SK-N-SH (cell line): Measurements from ENCODE around the gene PPP2R3B. TPM values are rescaled to one million over a fixed set of nuclear protein-coding genes. Genes with fewer than 3 reads are reported as not detected.

Experiments used
- CTCF ChIA-PET: fragments of 300-600, 350-600 bp; formaldehyde crosslinking; extraction: SDS; loops from one replicate; lab custom pipeline; 2021; lab: Yijun Ruan, JAX
- POLR2A ChIA-PET: fragments of 350-600 bp; sonication (Branson Sonifier 250); formaldehyde crosslinking; extraction: SDS; loops from one replicate; lab custom pipeline; 2020; ENCODE audit warnings: antibody characterized with exemption, inconsistent platforms; lab: Yijun Ruan, JAX
- DNase-seq: peaks from one replicate; pipeline ENCODE4 v3.0.0; 2012
- H2AFZ ChIP-seq: fragments of 200-600 bp; sonication (generic); 2 replicates; pipeline ENCODE4 v1.8.1; 2016; ENCODE audit warnings: antibody characterized with exemption, mild to moderate bottlenecking, low read depth
- H3F3A ChIP-seq: fragments of 200-600 bp; sonication (generic); replicated peaks from 2 replicates; pipeline ENCODE3; 2016; ENCODE audit warnings: antibody characterized with exemption, mild to moderate bottlenecking; ENCODE audit not compliant: insufficient read depth
- H3K27ac ChIP-seq, 2 experiments: fragments of 200-500 bp in 1 of 2; fragments of 200-600 bp in 1 of 2; sonication (Bioruptor generic) in 1 of 2; sonication (generic), shearing (Covaris generic) in 1 of 2; 2 replicates each; pipeline versions ENCODE4 v1.5.1 to v1.6.1; 2014 to 2016; ENCODE audit warnings: low read depth in 2 of 2, inconsistent platforms in 1 of 2, low read length in 1 of 2, mild to moderate bottlenecking in 1 of 2, mixed read lengths in 1 of 2
- H3K27me3 ChIP-seq: fragments of 200-600 bp; sonication (generic), shearing (Covaris generic); 2 replicates; pipeline ENCODE4 v1.6.1; 2016; ENCODE audit warnings: mixed run types; ENCODE audit not compliant: insufficient read depth
- H3K36me3 ChIP-seq, 2 experiments: fragments of 200-500 bp in 1 of 2; fragments of 200-600 bp in 1 of 2; sonication (Bioruptor generic) in 1 of 2; sonication (generic) in 1 of 2; replicated peaks in 1 of 2; 2 replicates each; pipeline versions ENCODE3 to v1.5.1; 2014 to 2016; ENCODE audit warnings: low read length in 1 of 2, mild to moderate bottlenecking in 1 of 2; ENCODE audit not compliant: insufficient read depth in 2 of 2, control insufficient read depth in 1 of 2
- H3K4me1 ChIP-seq, 2 experiments: fragments of 200-500 bp in 1 of 2; fragments of 200-600 bp in 1 of 2; sonication (Bioruptor generic) in 1 of 2; sonication (generic), shearing (Covaris generic) in 1 of 2; 2 replicates each; pipeline versions ENCODE4 v1.5.1 to v1.6.1; 2014 to 2016; ENCODE audit warnings: low read depth in 1 of 2, low read length in 1 of 2, mixed run types in 1 of 2; ENCODE audit not compliant: insufficient read depth in 2 of 2, control insufficient read depth in 1 of 2
- H3K4me2 ChIP-seq: fragments of 200-600 bp; sonication (generic), shearing (Covaris generic); 2 replicates; pipeline ENCODE4 v1.6.1; 2017; ENCODE audit warnings: mixed run types
- H3K4me3 ChIP-seq, 2 experiments: fragments of 200-500 bp in 1 of 2; fragments of 200-600 bp in 1 of 2; sonication (Bioruptor generic) in 1 of 2; sonication (generic), shearing (Covaris generic) in 1 of 2; 2 replicates each; pipeline versions ENCODE4 v1.5.1 to v1.8.1; 2014 to 2016; ENCODE audit warnings: low read depth in 2 of 2, inconsistent platforms in 1 of 2, low read length in 1 of 2, mild to moderate bottlenecking in 1 of 2, mixed read lengths in 1 of 2, moderate library complexity in 1 of 2
- H3K79me2 ChIP-seq: fragments of 200-600 bp; sonication (generic); 2 replicates; pipeline ENCODE4 v1.8.1; 2017; ENCODE audit warnings: mild to moderate bottlenecking; ENCODE audit not compliant: insufficient read depth
- H3K9ac ChIP-seq: fragments of 200-600 bp; sonication (generic); 2 replicates; pipeline ENCODE4 v1.6.1; 2017; ENCODE audit warnings: mixed run types
- H3K9me2 ChIP-seq: fragments of 200-600 bp; sonication (generic); 2 replicates; pipeline ENCODE4 v1.6.1; 2017; ENCODE audit warnings: mixed run types
- H3K9me3 ChIP-seq: fragments of 200-600 bp; sonication (generic); 2 replicates; pipeline ENCODE4 v1.6.1; 2017; ENCODE audit warnings: mixed run types, mild to moderate bottlenecking, moderate library complexity
- H4K20me1 ChIP-seq: fragments of 200-600 bp; sonication (generic); 2 replicates; pipeline ENCODE4 v1.6.1; 2017; ENCODE audit warnings: mild to moderate bottlenecking, mixed run types; ENCODE audit not compliant: insufficient read depth
- ELF1 ChIP-seq: IDR thresholded peaks from 2 replicates; pipeline ENCODE4 v1.4.0; 2012
- EZH2phosphoT487 ChIP-seq: fragments of 200-600 bp; sonication (generic); IDR thresholded peaks from 2 replicates; pipeline ENCODE4 v1.6.1; 2017; ENCODE audit warnings: low read depth, mixed run types, mild to moderate bottlenecking, antibody characterized with exemption, moderate library complexity, borderline replicate concordance
- FOSL2 ChIP-seq: IDR thresholded peaks from 2 replicates; pipeline ENCODE4 v1.4.0; 2012; ENCODE audit warnings: low read depth, mild to moderate bottlenecking, moderate library complexity, borderline replicate concordance
- FOXM1 ChIP-seq: IDR thresholded peaks from 2 replicates; pipeline ENCODE4 v1.4.0; 2012; ENCODE audit warnings: low read depth, mild to moderate bottlenecking
- GABPA ChIP-seq: IDR thresholded peaks from 2 replicates; pipeline ENCODE4 v1.4.0; 2012; ENCODE audit warnings: low read depth, mild to moderate bottlenecking
- GATA2 ChIP-seq: sonication (generic); formaldehyde crosslinking; IDR thresholded peaks from 2 replicates; pipeline ENCODE4 v1.5.0; 2020; ENCODE audit warnings: mild to moderate bottlenecking, missing genetic modification reagents
- JUND ChIP-seq: IDR thresholded peaks from 2 replicates; pipeline ENCODE4 v1.4.0; 2012
- NFIC ChIP-seq: IDR thresholded peaks from 2 replicates; pipeline ENCODE4 v1.4.0; 2012; ENCODE audit warnings: borderline replicate concordance
- NRF1 ChIP-seq: IDR thresholded peaks from 2 replicates; pipeline ENCODE4 v1.6.1; 2012; ENCODE audit warnings: low read depth, mild to moderate bottlenecking, low read length
- POLR2AphosphoS5 ChIP-seq: IDR thresholded peaks from 2 replicates; pipeline ENCODE4 v1.6.1; 2012; ENCODE audit warnings: low read depth, low read length
- RAD21 ChIP-seq: IDR thresholded peaks from 2 replicates; pipeline ENCODE4 v1.6.1; 2012; ENCODE audit warnings: mild to moderate bottlenecking, low read length
- RCOR1 ChIP-seq: fragments of 150-350 bp; IDR thresholded peaks from 2 replicates; pipeline ENCODE4 v1.6.1; 2017; ENCODE audit warnings: antibody characterized with exemption, low read length
- RFX5 ChIP-seq: IDR thresholded peaks from 2 replicates; pipeline ENCODE4 v1.6.1; 2012; ENCODE audit warnings: mild to moderate bottlenecking, improper control_type of control experiment, low read length
- SIN3A ChIP-seq: IDR thresholded peaks from 2 replicates; pipeline ENCODE4 v1.6.1; 2012; ENCODE audit warnings: low read depth, mild to moderate bottlenecking, low read length, moderate library complexity, borderline replicate concordance
- TAF1 ChIP-seq: IDR thresholded peaks from 2 replicates; pipeline ENCODE4 v1.6.1; 2012; ENCODE audit warnings: low read depth, mild to moderate bottlenecking, low read length, moderate library complexity, borderline replicate concordance
- WGBS: methylation state at CpG from one replicate; pipeline ENCODE4 v1.1.6; 2017; ENCODE audit warnings: low lambda C conversion rate; 5-methylcytosine and 5-hydroxymethylcytosine counted together
- polyA plus RNA-seq, 3 experiments: library from polyadenylated mRNA; depleted of rRNA; stranded (reverse); fragments of >200 nt; gene quantifications; 2 replicates each; pipeline ENCODE4 v1.2.3, GENCODE V29; 2012
- TF ChIP-seq, protein P1 (sequence below): fragments of 150-350 bp; IDR thresholded peaks from 2 replicates; pipeline ENCODE4 v1.6.1; 2017; ENCODE audit warnings: antibody characterized with exemption, low read length, low read depth, borderline replicate concordance
- TF ChIP-seq, protein P2 (sequence below): IDR thresholded peaks from 2 replicates; pipeline ENCODE4 v1.4.0; 2012; ENCODE audit warnings: low read depth, borderline replicate concordance
- TF ChIP-seq, protein P3 (sequence below): IDR thresholded peaks from 2 replicates; pipeline ENCODE4 v1.6.1; 2012; ENCODE audit warnings: mild to moderate bottlenecking, low read depth, low read length, moderate library complexity
- TF ChIP-seq, protein P4 (sequence below): fragments of 200-600 bp; sonication (generic); IDR thresholded peaks from 2 replicates; pipeline ENCODE4 v1.6.1; 2017; ENCODE audit warnings: antibody characterized with exemption, mild to moderate bottlenecking, moderate library complexity

Gene PPP2R3B
- polyA plus RNA-seq, 1 of the 3 experiments (the other 2 are of a cell fraction) = 19.4 TPM

DNA sequence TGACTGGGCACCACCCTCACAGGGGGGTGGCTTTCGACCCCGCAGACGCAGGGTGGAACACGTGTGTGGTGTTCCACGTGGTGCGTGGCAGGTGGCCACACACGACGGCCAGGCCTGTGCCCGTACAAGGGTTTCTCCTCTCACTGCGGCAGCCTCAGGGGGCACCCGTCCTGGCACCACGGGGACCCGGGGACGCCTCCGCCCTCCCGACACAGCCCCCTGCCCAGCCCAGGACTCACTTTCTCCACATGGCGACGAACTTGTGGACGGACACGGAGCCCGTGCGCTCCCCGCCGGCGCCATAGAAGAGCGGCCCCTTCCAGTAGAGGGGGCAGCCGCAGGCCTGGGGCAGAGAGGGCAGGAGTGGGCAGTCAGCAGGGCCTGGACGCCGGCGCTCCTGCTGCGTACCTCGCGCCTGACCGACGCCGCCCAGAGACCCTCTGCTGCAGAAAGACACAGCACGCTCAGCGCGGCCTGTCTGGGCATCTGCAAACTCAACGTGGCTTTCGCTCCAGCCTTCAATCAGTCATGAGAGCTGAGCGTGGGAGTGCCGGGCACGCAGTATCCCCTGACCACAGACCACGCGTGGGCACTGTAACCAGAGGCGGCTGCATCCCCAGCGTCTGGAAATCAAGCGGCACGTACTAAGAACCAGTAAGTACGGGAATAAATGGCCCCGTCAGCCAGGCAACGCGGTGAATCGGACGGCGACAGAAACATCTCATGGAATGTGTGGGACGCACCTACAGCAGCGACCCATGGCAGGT is 39.2 kb downstream of the PPP2R3B start:
- Histone ChIP-seq H3F3A (no peaks in the 10 kb centered on the region), H3K27ac (no peak overlapping the region), H3K9me2 (no peaks in the 10 kb centered on the region), H3K4me2 (no peak overlapping the region), H4K20me1 (no peaks in the 10 kb centered on the region), H3K27me3 (no peaks in the 10 kb centered on the region), H3K9me3 (no peaks in the 10 kb centered on the region), H3K36me3 (peaks cover 4% of the 10 kb centered on the region in 2 experiments), H3K4me3 (no peak overlapping the region), H3K9ac (no peak overlapping the region), H3K4me1 (no peaks in the 10 kb centered on the region; a peak in 1 of 4 replicates), H2AFZ (no peak overlapping the region), H3K79me2 (no peaks in the 10 kb centered on the region)
- WGBS = 95% methylated on average over 52 of the region's 59 CpGs
- ChIA-PET POLR2A (no interaction called here), CTCF (no interaction called here)
- no peak for TF ChIP-seq GABPA
- no peak for TF ChIP-seq POLR2AphosphoS5
- no peak for TF ChIP-seq GATA2 (CRISPR knock-in tag)
- no peak for TF ChIP-seq FOSL2
- no peak for TF ChIP-seq RFX5
- no peak for TF ChIP-seq FOXM1
- no peak for TF ChIP-seq RAD21
- TF ChIP-seq TAF1 = no peak
- no peak for TF ChIP-seq EZH2phosphoT487
- TF ChIP-seq, protein P1, sequence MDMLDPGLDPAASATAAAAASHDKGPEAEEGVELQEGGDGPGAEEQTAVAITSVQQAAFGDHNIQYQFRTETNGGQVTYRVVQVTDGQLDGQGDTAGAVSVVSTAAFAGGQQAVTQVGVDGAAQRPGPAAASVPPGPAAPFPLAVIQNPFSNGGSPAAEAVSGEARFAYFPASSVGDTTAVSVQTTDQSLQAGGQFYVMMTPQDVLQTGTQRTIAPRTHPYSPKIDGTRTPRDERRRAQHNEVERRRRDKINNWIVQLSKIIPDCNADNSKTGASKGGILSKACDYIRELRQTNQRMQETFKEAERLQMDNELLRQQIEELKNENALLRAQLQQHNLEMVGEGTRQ = no peak
- TF ChIP-seq SIN3A = no peak
- TF ChIP-seq, protein P2, sequence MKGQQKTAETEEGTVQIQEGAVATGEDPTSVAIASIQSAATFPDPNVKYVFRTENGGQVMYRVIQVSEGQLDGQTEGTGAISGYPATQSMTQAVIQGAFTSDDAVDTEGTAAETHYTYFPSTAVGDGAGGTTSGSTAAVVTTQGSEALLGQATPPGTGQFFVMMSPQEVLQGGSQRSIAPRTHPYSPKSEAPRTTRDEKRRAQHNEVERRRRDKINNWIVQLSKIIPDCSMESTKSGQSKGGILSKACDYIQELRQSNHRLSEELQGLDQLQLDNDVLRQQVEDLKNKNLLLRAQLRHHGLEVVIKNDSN = no peak
- no peak for DNase-seq

DNA sequence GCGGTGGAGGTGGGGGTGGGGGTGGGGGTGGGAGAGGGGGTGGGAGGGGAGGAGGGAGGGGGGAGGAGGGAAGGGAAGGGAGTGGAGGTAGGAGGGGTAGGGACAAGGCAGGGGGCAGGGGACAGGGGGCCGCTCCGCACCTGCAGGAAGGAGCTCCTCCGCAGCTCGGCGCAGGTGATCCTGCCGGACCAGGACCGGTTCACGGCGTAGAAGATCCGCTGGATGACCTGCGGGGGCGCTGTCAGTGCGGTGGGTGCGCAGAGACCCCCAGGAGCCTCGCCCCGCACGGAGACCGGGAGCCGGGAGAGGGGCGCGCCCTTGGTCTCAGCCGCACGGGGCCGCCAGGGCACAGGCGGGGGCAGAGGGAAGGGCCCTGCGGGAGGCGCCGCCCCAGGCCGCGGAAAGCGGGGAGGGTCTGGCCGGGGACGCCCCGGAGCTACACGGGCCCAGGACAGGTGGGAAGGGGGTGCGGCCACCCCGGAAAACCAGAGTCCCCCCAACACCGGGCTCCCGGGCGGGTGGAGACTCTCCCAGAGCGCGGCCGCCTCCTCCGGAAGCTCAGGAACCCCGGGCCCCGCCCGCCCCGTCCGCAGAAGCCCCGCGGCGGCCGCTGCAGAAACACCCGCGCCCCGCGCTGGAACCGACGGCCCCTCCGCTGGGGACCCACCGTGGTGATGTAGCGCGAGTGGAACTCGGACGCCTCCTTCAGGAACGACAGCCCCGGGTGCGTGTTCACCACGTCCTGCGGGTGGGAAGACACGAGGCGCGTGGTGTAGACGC is 40.5 kb downstream of the PPP2R3B start:
- Histone ChIP-seq H3K9ac (no peak overlapping the region), H3K27ac (no peak overlapping the region), H3K9me2 (no peaks in the 10 kb centered on the region), H3K4me1 (no peaks in the 10 kb centered on the region; a peak in 1 of 4 replicates), H3K4me2 (no peak overlapping the region), H3F3A (no peaks in the 10 kb centered on the region), H3K79me2 (no peaks in the 10 kb centered on the region), H4K20me1 (no peaks in the 10 kb centered on the region), H3K36me3 (peaks cover 2 to 4% of the 10 kb centered on the region in 2 experiments), H3K27me3 (no peaks in the 10 kb centered on the region), H2AFZ (no peak overlapping the region), H3K4me3 (no peak overlapping the region), H3K9me3 (no peaks in the 10 kb centered on the region)
- WGBS = 96% methylated on average over 28 of the region's 75 CpGs
- no peak for DNase-seq
- POLR2A ChIA-PET = no interaction called here
- CTCF ChIA-PET = no interaction called here
- no peak for TF ChIP-seq RCOR1
- TF ChIP-seq JUND = no peak
- TF ChIP-seq NRF1 = no peak
- no peak for TF ChIP-seq FOSL2
- no peak for TF ChIP-seq GATA2 (CRISPR knock-in tag)
- TF ChIP-seq, protein P3, sequence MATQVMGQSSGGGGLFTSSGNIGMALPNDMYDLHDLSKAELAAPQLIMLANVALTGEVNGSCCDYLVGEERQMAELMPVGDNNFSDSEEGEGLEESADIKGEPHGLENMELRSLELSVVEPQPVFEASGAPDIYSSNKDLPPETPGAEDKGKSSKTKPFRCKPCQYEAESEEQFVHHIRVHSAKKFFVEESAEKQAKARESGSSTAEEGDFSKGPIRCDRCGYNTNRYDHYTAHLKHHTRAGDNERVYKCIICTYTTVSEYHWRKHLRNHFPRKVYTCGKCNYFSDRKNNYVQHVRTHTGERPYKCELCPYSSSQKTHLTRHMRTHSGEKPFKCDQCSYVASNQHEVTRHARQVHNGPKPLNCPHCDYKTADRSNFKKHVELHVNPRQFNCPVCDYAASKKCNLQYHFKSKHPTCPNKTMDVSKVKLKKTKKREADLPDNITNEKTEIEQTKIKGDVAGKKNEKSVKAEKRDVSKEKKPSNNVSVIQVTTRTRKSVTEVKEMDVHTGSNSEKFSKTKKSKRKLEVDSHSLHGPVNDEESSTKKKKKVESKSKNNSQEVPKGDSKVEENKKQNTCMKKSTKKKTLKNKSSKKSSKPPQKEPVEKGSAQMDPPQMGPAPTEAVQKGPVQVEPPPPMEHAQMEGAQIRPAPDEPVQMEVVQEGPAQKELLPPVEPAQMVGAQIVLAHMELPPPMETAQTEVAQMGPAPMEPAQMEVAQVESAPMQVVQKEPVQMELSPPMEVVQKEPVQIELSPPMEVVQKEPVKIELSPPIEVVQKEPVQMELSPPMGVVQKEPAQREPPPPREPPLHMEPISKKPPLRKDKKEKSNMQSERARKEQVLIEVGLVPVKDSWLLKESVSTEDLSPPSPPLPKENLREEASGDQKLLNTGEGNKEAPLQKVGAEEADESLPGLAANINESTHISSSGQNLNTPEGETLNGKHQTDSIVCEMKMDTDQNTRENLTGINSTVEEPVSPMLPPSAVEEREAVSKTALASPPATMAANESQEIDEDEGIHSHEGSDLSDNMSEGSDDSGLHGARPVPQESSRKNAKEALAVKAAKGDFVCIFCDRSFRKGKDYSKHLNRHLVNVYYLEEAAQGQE = no peak
- no peak for TF ChIP-seq POLR2AphosphoS5
- TF ChIP-seq, protein P4, sequence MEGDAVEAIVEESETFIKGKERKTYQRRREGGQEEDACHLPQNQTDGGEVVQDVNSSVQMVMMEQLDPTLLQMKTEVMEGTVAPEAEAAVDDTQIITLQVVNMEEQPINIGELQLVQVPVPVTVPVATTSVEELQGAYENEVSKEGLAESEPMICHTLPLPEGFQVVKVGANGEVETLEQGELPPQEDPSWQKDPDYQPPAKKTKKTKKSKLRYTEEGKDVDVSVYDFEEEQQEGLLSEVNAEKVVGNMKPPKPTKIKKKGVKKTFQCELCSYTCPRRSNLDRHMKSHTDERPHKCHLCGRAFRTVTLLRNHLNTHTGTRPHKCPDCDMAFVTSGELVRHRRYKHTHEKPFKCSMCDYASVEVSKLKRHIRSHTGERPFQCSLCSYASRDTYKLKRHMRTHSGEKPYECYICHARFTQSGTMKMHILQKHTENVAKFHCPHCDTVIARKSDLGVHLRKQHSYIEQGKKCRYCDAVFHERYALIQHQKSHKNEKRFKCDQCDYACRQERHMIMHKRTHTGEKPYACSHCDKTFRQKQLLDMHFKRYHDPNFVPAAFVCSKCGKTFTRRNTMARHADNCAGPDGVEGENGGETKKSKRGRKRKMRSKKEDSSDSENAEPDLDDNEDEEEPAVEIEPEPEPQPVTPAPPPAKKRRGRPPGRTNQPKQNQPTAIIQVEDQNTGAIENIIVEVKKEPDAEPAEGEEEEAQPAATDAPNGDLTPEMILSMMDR = no peak
- TF ChIP-seq ELF1 = no peak
- TF ChIP-seq NFIC = no peak
- TF ChIP-seq RFX5 = no peak
- TF ChIP-seq FOXM1 = no peak
